ENCODE measurements around the gene TINAGL1. TPM values are rescaled to one million over a fixed set of nuclear protein-coding genes. Genes with fewer than 3 reads are reported as not detected.

TINAGL1 gene
- total and polyA plus RNA-seq, 9 donors: 19.3 to 31.8 (median 25.0) TPM

DNA sequence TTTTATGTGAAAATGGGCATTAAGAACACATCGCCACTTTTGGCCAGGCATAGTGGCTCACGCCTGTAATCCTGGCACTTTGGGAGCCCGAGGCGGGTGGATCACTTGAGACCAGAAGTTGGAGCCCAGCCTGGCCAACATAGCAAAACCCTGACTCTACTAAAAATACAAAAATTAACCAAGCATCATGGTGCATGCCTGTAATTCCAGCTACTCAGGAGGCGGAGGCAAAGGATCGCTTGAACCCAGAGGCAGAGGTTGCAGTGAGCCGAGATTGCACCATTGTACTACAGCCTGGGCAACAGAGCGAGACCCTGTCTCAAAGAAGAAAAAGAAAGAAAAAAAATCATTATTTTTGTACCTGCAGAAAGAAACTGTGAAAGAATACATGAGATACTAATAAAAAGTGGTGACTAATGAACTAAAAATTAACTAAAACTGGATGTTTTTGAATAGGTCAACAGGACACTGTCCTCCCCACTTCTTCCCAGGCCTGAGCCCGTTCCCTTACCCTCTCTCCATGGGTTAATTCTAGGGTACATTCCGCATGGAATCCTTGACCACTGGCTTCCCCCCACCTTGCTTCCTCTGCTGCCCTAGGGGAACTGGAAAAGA is 8.3 kb upstream of the TINAGL1 start:
- H3K27me3 ChIP-seq (ENCODE audit: control insufficient read depth, insufficient read depth, low read length): peaks cover 11% of the 10 kb centered on the region
- no peak for DNase-seq
- peaks cover 9% of the 10 kb centered on the region for H3K4me1 ChIP-seq (ENCODE audit: control insufficient read depth, insufficient read depth, low read length)
- no peaks in the 10 kb centered on the region for H3K36me3 ChIP-seq (ENCODE audit: control insufficient read depth, insufficient read depth, low read length)
- H3K4me3 ChIP-seq (ENCODE audit: low read length): no peak overlapping the region
- H3K9me3 ChIP-seq (replicated peaks; ENCODE audit: control insufficient read depth, low read depth, low read length): no peaks in the 10 kb centered on the region
- 94% methylated on average over 5 of the region's 10 CpGs for WGBS (ENCODE audit: insufficient coverage)
- H3K27ac ChIP-seq (ENCODE audit: low read length): no peak overlapping the region

DNA sequence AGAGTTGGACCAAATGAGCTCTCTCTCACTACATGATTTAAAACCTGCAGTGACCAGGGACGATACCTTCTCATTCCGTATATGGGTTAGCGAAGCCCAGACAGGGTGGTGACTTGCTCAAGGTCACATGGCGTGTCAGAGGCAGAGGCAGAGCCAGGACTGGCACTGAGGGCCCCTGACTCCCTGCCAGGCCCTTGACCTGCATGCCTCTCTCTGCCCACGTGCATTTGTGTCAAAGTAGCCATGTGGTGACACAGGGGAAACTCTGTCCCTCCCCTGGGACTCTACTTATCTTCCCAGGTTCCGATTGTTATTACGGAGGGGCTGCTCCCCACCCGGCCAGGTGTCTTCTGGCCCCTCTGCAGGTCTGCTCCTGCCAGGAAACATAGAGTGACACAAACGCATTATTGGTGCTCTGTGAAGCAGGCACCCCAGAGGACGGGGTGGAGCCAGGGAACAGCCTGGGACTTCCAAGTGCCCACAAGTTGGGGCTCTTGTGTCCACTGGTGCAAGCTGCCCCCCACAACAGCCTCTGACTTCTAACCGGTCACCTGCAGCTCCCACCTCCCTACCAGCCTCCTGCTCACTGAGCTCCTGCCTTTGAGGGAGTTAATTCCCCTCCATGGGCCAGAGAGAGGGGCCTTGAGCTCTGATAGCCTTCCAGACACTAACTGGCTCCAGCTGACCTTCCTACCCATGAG is 7.3 kb upstream of the TINAGL1 start:
- H3K4me3 ChIP-seq (ENCODE audit: low read length): no peak overlapping the region
- peaks cover 9% of the 10 kb centered on the region for H3K27me3 ChIP-seq (ENCODE audit: control insufficient read depth, insufficient read depth, low read length)
- no peaks in the 10 kb centered on the region for H3K9me3 ChIP-seq (replicated peaks; ENCODE audit: control insufficient read depth, low read depth, low read length)
- H3K27ac ChIP-seq (ENCODE audit: low read length): no peak overlapping the region
- DNase-seq: no peak
- H3K36me3 ChIP-seq (ENCODE audit: control insufficient read depth, insufficient read depth, low read length): no peaks in the 10 kb centered on the region
- peaks cover 16% of the 10 kb centered on the region for H3K4me1 ChIP-seq (ENCODE audit: control insufficient read depth, insufficient read depth, low read length)
- 74% methylated on average over 10 of the region's 11 CpGs for WGBS (ENCODE audit: insufficient coverage)

DNA sequence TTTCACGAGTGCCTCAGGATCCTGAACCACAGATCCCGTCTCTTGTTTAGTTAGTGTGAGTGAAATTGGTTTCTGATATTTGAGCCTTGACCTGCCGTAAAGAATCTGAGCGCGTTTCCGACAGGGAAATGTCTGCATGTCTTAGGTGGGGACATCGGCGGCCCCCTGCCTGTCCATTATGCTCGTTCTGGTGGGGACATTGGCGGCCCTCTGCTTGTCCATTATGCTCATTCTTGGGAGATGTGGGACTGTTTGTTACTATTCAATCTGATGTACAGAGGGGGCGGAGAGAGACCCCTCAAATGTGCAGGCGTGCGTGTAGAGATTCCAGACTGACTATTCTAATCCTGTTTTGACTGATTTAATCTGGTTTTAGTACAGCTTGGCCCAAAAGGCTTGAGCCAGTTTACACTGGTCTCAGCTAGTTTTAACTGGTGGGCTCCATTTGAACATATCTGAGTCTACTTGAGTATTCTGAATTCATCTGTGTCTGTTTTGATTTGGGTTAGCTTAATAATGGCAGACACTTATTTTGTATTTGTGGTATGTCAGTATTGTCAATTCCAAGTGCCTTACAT is 6.6 kb upstream of the TINAGL1 start:
- Histone ChIP-seq H3K9me3 (replicated peaks; ENCODE audit: control insufficient read depth, low read depth, low read length) (no peaks in the 10 kb centered on the region), H3K4me3 (ENCODE audit: low read length) (no peak overlapping the region), H3K4me1 (ENCODE audit: control insufficient read depth, insufficient read depth, low read length) (peaks cover 13% of the 10 kb centered on the region), H3K27ac (ENCODE audit: low read length) (no peak overlapping the region), H3K27me3 (ENCODE audit: control insufficient read depth, insufficient read depth, low read length) (peaks cover 9% of the 10 kb centered on the region), H3K36me3 (ENCODE audit: control insufficient read depth, insufficient read depth, low read length) (no peaks in the 10 kb centered on the region)
- DNase-seq: no peak
- WGBS (ENCODE audit: insufficient coverage): 63% methylated on average over 11 of the region's 13 CpGs

DNA sequence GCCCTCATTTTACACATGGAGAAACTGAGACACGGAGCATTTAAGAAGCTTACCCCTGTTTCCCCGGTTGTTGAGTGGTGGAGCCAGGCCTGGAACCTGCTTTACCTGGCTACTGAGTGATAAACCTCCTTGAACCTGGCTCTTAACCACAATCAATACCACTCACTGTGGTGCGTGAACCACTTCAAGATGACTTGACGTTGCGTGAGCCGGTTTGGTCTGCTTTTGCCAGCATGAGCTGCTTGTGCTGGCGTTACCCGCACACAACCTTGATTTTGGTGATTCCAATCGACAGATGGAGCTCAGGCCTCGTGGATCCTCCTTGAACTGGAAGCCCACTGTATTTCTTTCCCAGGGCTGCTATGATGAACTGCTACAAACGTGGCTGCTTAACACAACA is 6.1 kb upstream of the TINAGL1 start:
- no peak for DNase-seq
- peaks cover 9% of the 10 kb centered on the region for H3K27me3 ChIP-seq (ENCODE audit: control insufficient read depth, insufficient read depth, low read length)
- 90% methylated on average over 11 of the region's 11 CpGs for WGBS (ENCODE audit: insufficient coverage)
- no peaks in the 10 kb centered on the region for H3K36me3 ChIP-seq (ENCODE audit: control insufficient read depth, insufficient read depth, low read length)
- H3K27ac ChIP-seq (ENCODE audit: low read length): no peak overlapping the region
- H3K4me1 ChIP-seq (ENCODE audit: control insufficient read depth, insufficient read depth, low read length): peaks cover 14% of the 10 kb centered on the region
- H3K4me3 ChIP-seq (ENCODE audit: low read length): no peak overlapping the region
- H3K9me3 ChIP-seq (replicated peaks; ENCODE audit: control insufficient read depth, low read depth, low read length): no peaks in the 10 kb centered on the region

DNA sequence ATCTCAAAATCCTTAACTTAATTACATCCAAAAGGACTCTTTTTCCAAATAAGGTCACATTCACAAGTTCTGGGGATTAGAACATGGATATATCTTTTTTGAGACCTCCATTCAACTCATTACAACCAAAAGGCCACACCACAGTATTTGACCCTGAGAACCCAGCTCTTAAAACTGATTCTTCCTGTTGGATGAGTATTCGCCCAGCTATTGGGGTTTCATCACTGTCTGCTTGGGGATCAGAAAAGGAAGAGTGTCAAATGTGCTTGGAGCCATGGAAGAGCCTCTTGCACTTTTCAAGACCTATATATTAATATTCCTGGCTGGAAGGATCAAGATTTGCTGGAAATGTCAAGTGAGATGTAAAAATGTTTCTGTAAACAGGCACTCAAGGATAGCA is 5.4 kb upstream of the TINAGL1 start:
- peaks cover 18% of the 10 kb centered on the region for H3K4me1 ChIP-seq (ENCODE audit: control insufficient read depth, insufficient read depth, low read length)
- WGBS (ENCODE audit: insufficient coverage): no CpG with 5 or more reads among the region's 1 CpG

DNA sequence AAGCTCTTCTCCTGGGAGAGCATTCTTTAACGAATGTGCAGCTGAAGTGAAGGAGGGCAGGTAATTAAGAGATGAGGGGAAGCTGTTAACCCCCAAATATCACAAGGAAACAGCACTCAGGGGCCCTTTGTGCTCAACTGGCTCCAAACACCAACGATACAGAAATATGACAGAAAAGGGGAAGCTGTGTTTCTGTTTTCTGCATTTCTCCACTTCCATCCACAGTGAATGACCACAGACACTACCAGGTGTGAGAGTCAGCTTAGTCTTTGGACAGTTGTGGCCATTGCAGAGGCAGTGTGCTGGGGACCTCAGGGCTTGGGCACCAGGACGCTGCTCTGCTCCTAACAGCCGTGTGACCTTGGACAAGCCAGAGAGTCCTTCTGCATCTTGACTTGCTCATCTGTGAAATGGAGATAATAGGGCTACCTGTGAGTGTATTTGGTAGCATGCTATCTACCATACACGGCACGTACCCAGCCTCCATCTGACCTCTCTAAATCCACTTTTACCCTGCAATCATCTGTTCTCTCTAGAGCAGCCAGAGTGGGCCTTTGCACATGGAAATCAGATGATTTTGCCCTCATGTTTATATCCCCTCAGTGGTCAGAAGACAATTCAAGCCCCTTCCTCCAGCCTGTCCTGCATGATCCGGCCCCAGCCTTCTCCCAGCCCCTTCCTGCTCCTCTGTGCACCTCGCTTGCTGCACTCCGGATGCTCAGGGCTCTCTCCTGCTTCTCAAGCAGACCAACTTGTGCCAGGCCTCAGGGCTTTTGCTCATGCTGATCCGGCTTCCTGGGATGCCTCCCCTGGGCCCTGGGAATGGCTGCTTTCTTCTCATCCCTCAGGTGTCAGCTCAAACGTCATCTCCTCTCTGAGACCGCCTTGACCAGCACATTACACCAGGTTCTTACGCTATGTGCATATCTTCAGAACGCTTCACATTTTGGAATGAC is 4.7 kb upstream of the TINAGL1 start:
- no peak overlapping the region for H3K27ac ChIP-seq (ENCODE audit: low read length)
- 65% methylated on average over 5 of the region's 14 CpGs for WGBS (ENCODE audit: insufficient coverage)
- H3K9me3 ChIP-seq (replicated peaks; ENCODE audit: control insufficient read depth, low read depth, low read length): no peaks in the 10 kb centered on the region
- H3K27me3 ChIP-seq (ENCODE audit: control insufficient read depth, insufficient read depth, low read length): peaks cover 19% of the 10 kb centered on the region
- no peaks in the 10 kb centered on the region for H3K36me3 ChIP-seq (ENCODE audit: control insufficient read depth, insufficient read depth, low read length)
- H3K4me3 ChIP-seq (ENCODE audit: low read length): no peak overlapping the region
- H3K4me1 ChIP-seq (ENCODE audit: control insufficient read depth, insufficient read depth, low read length): peaks cover 23% of the 10 kb centered on the region
- no peak for DNase-seq

More for the DNA sequence above, 5.4 kb upstream of the TINAGL1 start:
- Histone ChIP-seq H3K27me3 (ENCODE audit: control insufficient read depth, insufficient read depth, low read length) (peaks cover 14% of the 10 kb centered on the region), H3K9me3 (replicated peaks; ENCODE audit: control insufficient read depth, low read depth, low read length) (no peaks in the 10 kb centered on the region), H3K36me3 (ENCODE audit: control insufficient read depth, insufficient read depth, low read length) (no peaks in the 10 kb centered on the region), H3K4me3 (ENCODE audit: low read length) (no peak overlapping the region), H3K27ac (ENCODE audit: low read length) (no peak overlapping the region)
- DNase-seq: no peak

DNA sequence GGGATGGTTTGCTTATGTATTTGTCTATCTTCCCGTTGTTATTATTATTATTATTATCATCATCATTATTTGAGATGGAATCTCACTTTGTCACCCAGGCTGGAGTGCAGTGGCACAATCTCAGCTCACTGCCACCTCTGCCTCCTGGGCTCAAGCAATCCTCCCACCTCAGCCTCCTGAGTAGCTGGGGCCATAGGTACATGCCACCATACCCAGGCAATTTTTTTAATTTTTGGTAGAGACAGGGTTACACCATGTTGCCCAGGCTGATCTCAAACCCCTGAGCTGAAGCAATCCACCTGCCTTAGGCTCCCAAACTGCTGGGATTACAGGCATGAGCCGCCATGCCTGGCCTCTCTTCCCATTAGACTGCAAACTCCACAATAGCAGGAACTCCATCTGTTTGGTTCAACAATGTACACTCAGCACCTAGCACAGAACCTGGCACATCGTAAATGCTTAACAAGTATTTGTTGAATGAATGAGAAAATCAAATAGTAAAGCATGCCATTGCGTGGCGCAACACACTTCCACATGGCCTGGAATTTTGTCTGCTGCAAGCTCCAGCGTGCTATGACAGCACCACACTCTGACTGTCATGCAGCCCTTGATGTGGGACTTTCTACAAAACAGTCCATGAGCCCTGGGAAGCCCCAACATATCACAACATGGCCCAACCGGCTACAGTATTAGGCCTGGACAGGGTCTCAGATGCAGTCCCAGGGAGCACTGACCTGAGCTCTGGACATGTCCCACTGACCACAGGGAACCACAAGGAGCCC is 3.8 kb upstream of the TINAGL1 start:
- peaks cover 26% of the 10 kb centered on the region for H3K27me3 ChIP-seq (ENCODE audit: control insufficient read depth, insufficient read depth, low read length)
- no peak for DNase-seq
- H3K27ac ChIP-seq (ENCODE audit: low read length): no peak overlapping the region
- H3K36me3 ChIP-seq (ENCODE audit: control insufficient read depth, insufficient read depth, low read length): no peaks in the 10 kb centered on the region
- H3K4me3 ChIP-seq (ENCODE audit: low read length): no peak overlapping the region
- H3K9me3 ChIP-seq (replicated peaks; ENCODE audit: control insufficient read depth, low read depth, low read length): no peaks in the 10 kb centered on the region
- WGBS (ENCODE audit: insufficient coverage): 90% methylated on average over 4 of the region's 7 CpGs
- H3K4me1 ChIP-seq (ENCODE audit: control insufficient read depth, insufficient read depth, low read length): peaks cover 23% of the 10 kb centered on the region

DNA sequence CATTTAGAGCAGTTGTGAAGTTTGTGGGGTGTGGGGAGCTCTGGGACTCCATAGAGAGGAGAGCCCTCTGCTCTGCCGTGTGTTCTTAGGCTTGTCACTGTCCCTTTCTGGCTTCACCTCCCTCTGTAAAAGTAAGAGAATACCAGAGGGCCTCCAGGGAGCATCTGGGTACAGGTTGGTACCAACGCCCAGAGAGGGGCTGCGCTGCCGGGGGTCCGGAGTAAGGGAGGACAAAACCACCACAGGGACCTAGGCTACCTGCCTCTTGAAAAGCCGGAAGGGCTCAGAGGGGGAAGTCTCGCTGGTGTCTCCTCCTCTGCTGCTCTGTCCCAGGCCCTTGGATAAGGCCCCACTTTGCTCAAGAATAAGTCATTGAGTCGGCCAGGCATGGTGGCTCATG is 3.1 kb upstream of the TINAGL1 start:
- peaks cover 26% of the 10 kb centered on the region for H3K27me3 ChIP-seq (ENCODE audit: control insufficient read depth, insufficient read depth, low read length)
- 91% methylated on average over 6 of the region's 8 CpGs for WGBS (ENCODE audit: insufficient coverage)
- no peaks in the 10 kb centered on the region for H3K9me3 ChIP-seq (replicated peaks; ENCODE audit: control insufficient read depth, low read depth, low read length)
- H3K4me1 ChIP-seq (ENCODE audit: control insufficient read depth, insufficient read depth, low read length): peaks cover 23% of the 10 kb centered on the region
- no peaks in the 10 kb centered on the region for H3K36me3 ChIP-seq (ENCODE audit: control insufficient read depth, insufficient read depth, low read length)
- no peak overlapping the region for H3K4me3 ChIP-seq (ENCODE audit: low read length)
- no peak overlapping the region for H3K27ac ChIP-seq (ENCODE audit: low read length)
- no peak for DNase-seq

DNA sequence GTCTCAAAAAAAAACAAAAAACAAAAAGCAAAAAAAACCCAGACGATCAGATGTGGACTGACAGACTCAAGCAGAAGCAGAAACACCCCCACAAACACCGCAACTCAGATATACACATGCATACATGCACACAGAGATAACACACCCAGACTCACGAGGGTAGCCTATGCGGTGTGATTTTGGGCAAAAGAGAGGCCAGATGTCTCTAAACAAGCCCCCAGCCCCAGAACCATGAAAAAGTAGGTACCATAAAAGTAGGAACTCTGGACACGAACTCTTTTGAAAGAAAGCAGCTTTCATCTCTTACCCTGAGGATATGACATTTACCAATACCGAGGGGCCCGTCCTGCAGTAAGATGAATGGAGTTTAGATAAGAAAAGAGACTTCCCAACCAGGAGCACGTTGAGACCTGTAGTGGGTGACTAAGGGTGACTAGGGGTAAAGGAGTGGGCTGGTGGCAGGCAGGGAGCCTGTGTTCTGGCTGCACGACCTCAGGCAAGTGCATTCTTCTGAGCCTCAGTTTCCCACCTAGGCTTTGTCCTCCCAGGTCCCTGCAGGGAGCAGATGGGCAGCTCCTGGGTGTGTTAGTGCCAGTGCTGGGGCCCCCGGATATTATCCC is 1.5 kb upstream of the TINAGL1 start:
- no peak overlapping the region for H3K27ac ChIP-seq (ENCODE audit: low read length)
- WGBS (ENCODE audit: insufficient coverage): 38% methylated on average over 3 of the region's 10 CpGs
- no peaks in the 10 kb centered on the region for H3K9me3 ChIP-seq (replicated peaks; ENCODE audit: control insufficient read depth, low read depth, low read length)
- no peaks in the 10 kb centered on the region for H3K36me3 ChIP-seq (ENCODE audit: control insufficient read depth, insufficient read depth, low read length)
- peaks cover 21% of the 10 kb centered on the region for H3K27me3 ChIP-seq (ENCODE audit: control insufficient read depth, insufficient read depth, low read length)
- no peak for DNase-seq
- H3K4me1 ChIP-seq (ENCODE audit: control insufficient read depth, insufficient read depth, low read length): peaks cover 32% of the 10 kb centered on the region
- H3K4me3 ChIP-seq (ENCODE audit: low read length): no peak overlapping the region
